ENCODE measurements around the gene TUBGCP4. TPM values are rescaled to one million over a fixed set of nuclear protein-coding genes. Genes with fewer than 3 reads are reported as not detected.

The TUBGCP4 gene
- polyA plus RNA-seq, 1 experiment, result 14.0 TPM

GRCh38 chr15:43329960-43330779 is 40.7 kb upstream of the TUBGCP4 start, which contains the start of gene LCMT2:
LCMT2 (minus strand) TSS chr15:43330573; CDS start chr15:43330489, 84 bp downstream.
- no peak for TF ChIP-seq CTCF (IDR thresholded peaks at IDR 0.05; ENCODE audit: low read depth, low read length)
- Histone ChIP-seq H3K27me3 (ENCODE audit: control insufficient read depth, insufficient read depth, low read length) (no peaks in the 10 kb centered on the region), H3K27ac (ENCODE audit: low read depth, low read length) (peak within 1 kb of the TSS; percentile 96), H3K4me3 (ENCODE audit: low read depth, low read length) (peak within 1 kb of the TSS; percentile 90), H3K9me3 (ENCODE audit: control insufficient read depth, insufficient read depth, low read length) (0 out of 2 replicates have a peak, but pooled peaks cover 7% of the 10 kb centered on the region)
- ChIA-PET CTCF (no interaction called here), POLR2A (interaction anchor here (0.5 to 0.9 kb wide), 2 partner anchors 41 to 261 kb away, joined by 3 read pairs; partner anchors contain the start of genes TUBGCP4 and ZSCAN29)
- DNase-seq (ENCODE audit: low read depth, low spot score), result peak; percentile 77

- Histone ChIP-seq H3K4me3 (ENCODE audit: low read depth, low read length) (peak overlapping the region; percentile 90), H3K27ac (ENCODE audit: low read depth, low read length) (peak overlapping the region; percentile 96), H3K9me3 (ENCODE audit: control insufficient read depth, insufficient read depth, low read length) (0 out of 2 replicates have a peak, but pooled peaks cover 7% of the 10 kb centered on the region), H3K27me3 (ENCODE audit: control insufficient read depth, insufficient read depth, low read length) (no peaks in the 10 kb centered on the region)
- DNase-seq (ENCODE audit: low read depth, low spot score), result no peak
- ChIA-PET POLR2A (no interaction called here), CTCF (no interaction called here)
- TF ChIP-seq CTCF (IDR thresholded peaks at IDR 0.05; ENCODE audit: low read depth, low read length), result no peak
Measured at GRCh38 chr15:43330780-43331087, 40.2 kb upstream of the TUBGCP4 start.

- DNase-seq (ENCODE audit: low read depth, low spot score), result no peak
- POLR2A ChIA-PET, result no interaction called here
- CTCF ChIA-PET, result interaction anchor here (1.4 kb wide), 1 partner anchor 121 kb away, joined by 3 read pairs; no protein-coding TSS in a partner anchor
- Histone ChIP-seq H3K27me3 (ENCODE audit: control insufficient read depth, insufficient read depth, low read length) (no peaks in the 10 kb centered on the region), H3K9me3 (ENCODE audit: control insufficient read depth, insufficient read depth, low read length) (no peaks in the 10 kb centered on the region), H3K4me3 (ENCODE audit: low read depth, low read length) (no peak overlapping the region), H3K27ac (ENCODE audit: low read depth, low read length) (no peak overlapping the region)
- no peak for TF ChIP-seq CTCF (IDR thresholded peaks at IDR 0.05; ENCODE audit: low read depth, low read length)
Measured at GRCh38 chr15:43346305-43346704, 24.6 kb upstream of the TUBGCP4 start.

GRCh38 chr15:43347114-43347513 is 23.8 kb upstream of the TUBGCP4 start:
- ChIA-PET POLR2A (no interaction called here), CTCF (interaction anchor here (1.4 kb wide), 2 partner anchors 29 to 121 kb away, joined by 3 to 4 read pairs; no protein-coding TSS in a partner anchor)
- H3K4me3 ChIP-seq (ENCODE audit: low read depth, low read length), result no peak overlapping the region
- no peak for DNase-seq (ENCODE audit: low read depth, low spot score)
- no peak for TF ChIP-seq CTCF (IDR thresholded peaks at IDR 0.05; ENCODE audit: low read depth, low read length)
- no peaks in the 10 kb centered on the region for H3K9me3 ChIP-seq (ENCODE audit: control insufficient read depth, insufficient read depth, low read length)
- no peak overlapping the region for H3K27ac ChIP-seq (ENCODE audit: low read depth, low read length)
- no peaks in the 10 kb centered on the region for H3K27me3 ChIP-seq (ENCODE audit: control insufficient read depth, insufficient read depth, low read length)

GRCh38 chr15:43352693-43353382 is 18.1 kb upstream of the TUBGCP4 start:
- CTCF ChIA-PET, result no interaction called here
- POLR2A ChIA-PET, result no interaction called here
- no peak overlapping the region for H3K4me3 ChIP-seq (ENCODE audit: low read depth, low read length)
- no peak for DNase-seq (ENCODE audit: low read depth, low spot score)
- H3K27me3 ChIP-seq (ENCODE audit: control insufficient read depth, insufficient read depth, low read length), result no peaks in the 10 kb centered on the region
- no peaks in the 10 kb centered on the region for H3K9me3 ChIP-seq (ENCODE audit: control insufficient read depth, insufficient read depth, low read length)
- H3K27ac ChIP-seq (ENCODE audit: low read depth, low read length), result no peak overlapping the region
- no peak for TF ChIP-seq CTCF (IDR thresholded peaks at IDR 0.05; ENCODE audit: low read depth, low read length)
